IgD-negative memory B cell (primary cell): ENCODE results near the gene SSC4D. TPM values are rescaled to one million over a fixed set of nuclear protein-coding genes. Genes with fewer than 3 reads are reported as not detected.
"Not testable (repeated sequence)": the region's sequence is repeated elsewhere in the genome, so short reads cannot be mapped to it uniquely, and the experiment has no call there.

Source experiments
- H3K27ac Mint-ChIP-seq, 3 donors: one replicate each; pipeline ENCODE4 v1.8.0; 2020 to 2022; ENCODE audit warnings: mild to moderate bottlenecking in 3 of 3, mixed read lengths in 3 of 3, moderate library complexity in 1 of 3
- H3K27me3 Mint-ChIP-seq: one replicate; pipeline ENCODE4 v1.8.0; 2021; ENCODE audit warnings: mixed read lengths
- H3K36me3 Mint-ChIP-seq: one replicate; pipeline ENCODE4 v1.8.0; 2020; ENCODE audit warnings: mild to moderate bottlenecking, mixed read lengths
- H3K4me1 Mint-ChIP-seq, 3 donors: one replicate each; pipeline ENCODE4 v1.8.0; 2020 to 2022; ENCODE audit warnings: mixed read lengths in 3 of 3, mild to moderate bottlenecking in 1 of 3
- H3K4me3 Mint-ChIP-seq, 4 donors: one replicate each; pipeline ENCODE4 v1.8.0; 2020 to 2022; ENCODE audit warnings: mild to moderate bottlenecking in 4 of 4, mixed read lengths in 4 of 4, moderate library complexity in 3 of 4
- H3K9me3 Mint-ChIP-seq, 3 donors: one replicate each; pipeline ENCODE4 v1.8.0; 2020 to 2021; ENCODE audit warnings: mixed read lengths in 3 of 3, mild to moderate bottlenecking in 1 of 3
- polyA plus RNA-seq: library from polyadenylated mRNA; unstranded; fragments of 300-500 nt; fragmentation: Illumina TruSeq; gene quantifications from one replicate; pipeline ENCODE4 v1.2.3, GENCODE V29; 2021

SSC4D gene
- polyA plus RNA-seq, 1 donor from 2014 or later: not detected

GRCh38 chr7:76426246-76426645 is 16.7 kb upstream of the SSC4D start:
- H3K27ac Mint-ChIP-seq: no peak overlapping the region
- no peaks in the 10 kb centered on the region for H3K9me3 Mint-ChIP-seq
- peaks cover 0 to 12% (median 12%) of the 10 kb centered on the region in 3 donors for H3K4me1 Mint-ChIP-seq
- peaks cover 8% of the 10 kb centered on the region for H3K27me3 Mint-ChIP-seq
- no peaks in the 10 kb centered on the region for H3K36me3 Mint-ChIP-seq
- H3K4me3 Mint-ChIP-seq: no peak overlapping the region

GRCh38 chr7:76425558-76425957 is 16.1 kb upstream of the SSC4D start:
- not testable (repeated sequence) for H3K36me3 Mint-ChIP-seq, H3K27me3 Mint-ChIP-seq, H3K9me3 Mint-ChIP-seq, H3K27ac Mint-ChIP-seq, H3K4me3 Mint-ChIP-seq
- peaks cover 0 to 12% (median 12%) of the 10 kb centered on the region in 3 donors for H3K4me1 Mint-ChIP-seq

GRCh38 chr7:76425156-76425555 is 15.7 kb upstream of the SSC4D start:
- Mint-ChIP-seq H3K27ac (peak overlapping the region in 1 of 3 donors; percentile 54), H3K27me3 (peaks cover 8% of the 10 kb centered on the region), H3K9me3 (peaks cover 0 to 3% (median 0%) of the 10 kb centered on the region in 3 donors), H3K36me3 (no peaks in the 10 kb centered on the region), H3K4me1 (peaks cover 0 to 12% (median 12%) of the 10 kb centered on the region in 3 donors), H3K4me3 (no peak overlapping the region)

GRCh38 chr7:76424413-76425111 is 15.1 kb upstream of the SSC4D start, which contains the start of gene ZP3:
Gene ZP3, plus strand, starts transcription at chr7:76424950. Its CDS starts 15 bp downstream, at chr7:76424965.
- Mint-ChIP-seq H3K27ac (peak within 1 kb of the TSS in 1 of 3 donors; percentile 54), H3K9me3 (peaks cover 0 to 4% (median 0%) of the 10 kb centered on the region in 3 donors), H3K4me1 (peaks cover 0 to 12% (median 12%) of the 10 kb centered on the region in 3 donors), H3K36me3 (no peaks in the 10 kb centered on the region), H3K4me3 (no peak within 1 kb of the TSS), H3K27me3 (peaks cover 8% of the 10 kb centered on the region)

GRCh38 chr7:76423666-76424412 is 14.3 kb upstream of the SSC4D start:
- Mint-ChIP-seq H3K36me3 (no peaks in the 10 kb centered on the region), H3K4me1 (peaks cover 0 to 13% (median 10%) of the 10 kb centered on the region in 3 donors), H3K9me3 (peaks cover 0 to 4% (median 0%) of the 10 kb centered on the region in 3 donors), H3K4me3 (no peak overlapping the region), H3K27ac (no peak overlapping the region), H3K27me3 (peaks cover 8% of the 10 kb centered on the region)

- H3K27ac Mint-ChIP-seq, H3K36me3 Mint-ChIP-seq, H3K27me3 Mint-ChIP-seq, H3K9me3 Mint-ChIP-seq, H3K4me3 Mint-ChIP-seq: not testable (repeated sequence)
- H3K4me1 Mint-ChIP-seq: peaks cover 0 to 12% (median 10%) of the 10 kb centered on the region in 3 donors
Observed at GRCh38 chr7:76421097-76421496, 11.6 kb upstream of the SSC4D start.

GRCh38 chr7:76417654-76418310 is 8.3 kb upstream of the SSC4D start:
- not testable (repeated sequence) for H3K27ac Mint-ChIP-seq, H3K4me1 Mint-ChIP-seq, H3K27me3 Mint-ChIP-seq, H3K4me3 Mint-ChIP-seq, H3K36me3 Mint-ChIP-seq, H3K9me3 Mint-ChIP-seq

- H3K4me1 Mint-ChIP-seq: peaks cover 0 to 2% (median 0%) of the 10 kb centered on the region in 3 donors
- H3K9me3 Mint-ChIP-seq: no peaks in the 10 kb centered on the region
- no peak overlapping the region for H3K27ac Mint-ChIP-seq
- no peaks in the 10 kb centered on the region for H3K27me3 Mint-ChIP-seq
- H3K4me3 Mint-ChIP-seq: no peak overlapping the region
- peaks cover 3% of the 10 kb centered on the region for H3K36me3 Mint-ChIP-seq
Observed at GRCh38 chr7:76412249-76412648, 2.8 kb upstream of the SSC4D start.

- no peaks in the 10 kb centered on the region for H3K27me3 Mint-ChIP-seq
- no peak overlapping the region for H3K4me3 Mint-ChIP-seq
- H3K27ac Mint-ChIP-seq: peak overlapping the region in 1 of 3 donors; percentile 84
- peaks cover 0 to 2% (median 0%) of the 10 kb centered on the region in 3 donors for H3K4me1 Mint-ChIP-seq
- H3K9me3 Mint-ChIP-seq: no peaks in the 10 kb centered on the region
- peaks cover 3% of the 10 kb centered on the region for H3K36me3 Mint-ChIP-seq
Observed at GRCh38 chr7:76411626-76412025, 2.1 kb upstream of the SSC4D start.

- H3K27ac Mint-ChIP-seq: peak overlapping the region in 1 of 3 donors; percentile 50
- peaks cover 6 to 10% (median 7%) of the 10 kb centered on the region in 3 donors for H3K4me1 Mint-ChIP-seq
- no peaks in the 10 kb centered on the region for H3K9me3 Mint-ChIP-seq
- H3K27me3 Mint-ChIP-seq: peaks cover 1% of the 10 kb centered on the region
- H3K36me3 Mint-ChIP-seq: peaks cover 5% of the 10 kb centered on the region
- H3K4me3 Mint-ChIP-seq: no peak overlapping the region
Observed at GRCh38 chr7:76408121-76408560, 1.4 kb downstream of the SSC4D start.

GRCh38 chr7:76407718-76408117 is 1.8 kb downstream of the SSC4D start:
- Mint-ChIP-seq H3K4me3 (no peak overlapping the region), H3K27me3 (peaks cover 1% of the 10 kb centered on the region), H3K27ac (peak overlapping the region in 1 of 3 donors; percentile 50), H3K9me3 (no peaks in the 10 kb centered on the region), H3K36me3 (peaks cover 5% of the 10 kb centered on the region), H3K4me1 (peaks cover 6 to 10% (median 7%) of the 10 kb centered on the region in 3 donors)

GRCh38 chr7:76405738-76406137 is 3.8 kb downstream of the SSC4D start:
- H3K9me3 Mint-ChIP-seq: no peaks in the 10 kb centered on the region
- H3K27me3 Mint-ChIP-seq: peaks cover 1% of the 10 kb centered on the region
- no peak overlapping the region for H3K27ac Mint-ChIP-seq
- no peak overlapping the region for H3K4me3 Mint-ChIP-seq
- H3K4me1 Mint-ChIP-seq: peaks cover 7 to 9% (median 8%) of the 10 kb centered on the region in 3 donors
- H3K36me3 Mint-ChIP-seq: peaks cover 5% of the 10 kb centered on the region

- Mint-ChIP-seq H3K9me3 (no peaks in the 10 kb centered on the region), H3K27ac (peak overlapping the region in 1 of 3 donors; percentile 31), H3K27me3 (peaks cover 1% of the 10 kb centered on the region), H3K4me3 (peak overlapping the region in 1 of 4 donors; percentile 7), H3K4me1 (peaks cover 7 to 9% (median 8%) of the 10 kb centered on the region in 3 donors), H3K36me3 (peaks cover 5% of the 10 kb centered on the region)
Observed at GRCh38 chr7:76403780-76404494, 5.6 kb downstream of the SSC4D start.

- not testable (repeated sequence) for H3K27me3 Mint-ChIP-seq, H3K9me3 Mint-ChIP-seq, H3K4me3 Mint-ChIP-seq, H3K27ac Mint-ChIP-seq, H3K36me3 Mint-ChIP-seq
- H3K4me1 Mint-ChIP-seq: peaks cover 9 to 10% (median 10%) of the 10 kb centered on the region in 3 donors
Observed at GRCh38 chr7:76403097-76403496, 6.4 kb downstream of the SSC4D start.
